Endothelial cell (in vitro differentiated cells): ENCODE data around the gene CEP295NL. TPM values are rescaled to one million over a fixed set of nuclear protein-coding genes. Genes with fewer than 3 reads are reported as not detected.

ENCODE experiments used
- DNase-seq: peaks from one replicate; pipeline ENCODE4 v3.0.0; 2021; ENCODE audit warnings: low spot score
- H3K27ac Mint-ChIP-seq: one replicate; pipeline ENCODE4 v1.8.0; 2021; ENCODE audit warnings: mixed read lengths, inconsistent platforms; ENCODE audit not compliant: unreplicated experiment
- H3K27me3 Mint-ChIP-seq: one replicate; pipeline ENCODE4 v1.8.0; 2021; ENCODE audit warnings: mild to moderate bottlenecking, moderate library complexity, mixed read lengths, inconsistent platforms; ENCODE audit not compliant: unreplicated experiment
- H3K36me3 Mint-ChIP-seq: one replicate; pipeline ENCODE4 v1.8.0; 2021; ENCODE audit warnings: mild to moderate bottlenecking, low read depth, mixed read lengths, inconsistent platforms; ENCODE audit not compliant: unreplicated experiment
- H3K4me1 Mint-ChIP-seq: one replicate; pipeline ENCODE4 v1.8.0; 2021; ENCODE audit warnings: mild to moderate bottlenecking, mixed read lengths, inconsistent platforms; ENCODE audit not compliant: unreplicated experiment
- H3K4me3 Mint-ChIP-seq: one replicate; pipeline ENCODE4 v1.8.0; 2021; ENCODE audit warnings: mild to moderate bottlenecking, mixed read lengths, inconsistent platforms; ENCODE audit not compliant: unreplicated experiment
- H3K9me3 Mint-ChIP-seq: one replicate; pipeline ENCODE4 v1.8.0; 2021; ENCODE audit warnings: mixed read lengths, inconsistent platforms; ENCODE audit not compliant: unreplicated experiment
- CTCF ChIP-seq: fragments of 200-600 bp; sonication (generic); IDR thresholded peaks from one replicate; pipeline ENCODE4 v1.5.0; 2021; ENCODE audit warnings: antibody characterized with exemption; ENCODE audit not compliant: unreplicated experiment
- total RNA-seq: library from RNA; stranded (reverse); fragmentation: NEBNext Ultra II Directional; extraction: Animal tissue kit (Norgen Biotek cat#: 25700); gene quantifications from one replicate; pipeline ENCODE4 v1.2.1, GENCODE V29; 2021; ENCODE audit not compliant: unreplicated experiment

The CEP295NL gene
- total RNA-seq, 1 donor from 2014 or later: 1.4 TPM

GRCh38 chr17:78896834-78897663 lies 6.0 kb downstream of the CEP295NL start:
- Mint-ChIP-seq H3K4me1 (peaks cover 21% of the 10 kb centered on the region), H3K27ac (peak overlapping the region; percentile 18), H3K27me3 (peaks cover 3% of the 10 kb centered on the region), H3K4me3 (no peak overlapping the region), H3K36me3 (peaks cover 5% of the 10 kb centered on the region), H3K9me3 (no peaks in the 10 kb centered on the region)
- no peak for TF ChIP-seq CTCF
- DNase-seq: no peak

- H3K27me3 Mint-ChIP-seq: peaks cover 3% of the 10 kb centered on the region
- TF ChIP-seq CTCF: no peak
- no peak overlapping the region for H3K27ac Mint-ChIP-seq
- peaks cover 24% of the 10 kb centered on the region for H3K4me1 Mint-ChIP-seq
- H3K36me3 Mint-ChIP-seq: peaks cover 5% of the 10 kb centered on the region
- no peak for DNase-seq
- no peak overlapping the region for H3K4me3 Mint-ChIP-seq
- no peaks in the 10 kb centered on the region for H3K9me3 Mint-ChIP-seq
These were observed 6.7 kb downstream of the CEP295NL start for GRCh38 chr17:78896091-78896833.

- Mint-ChIP-seq H3K27ac (no peak overlapping the region), H3K4me1 (peaks cover 24% of the 10 kb centered on the region), H3K9me3 (no peaks in the 10 kb centered on the region), H3K36me3 (peaks cover 5% of the 10 kb centered on the region), H3K27me3 (peaks cover 3% of the 10 kb centered on the region), H3K4me3 (no peak overlapping the region)
- TF ChIP-seq CTCF: no peak
- DNase-seq: no peak
These were observed 7.7 kb downstream of the CEP295NL start for GRCh38 chr17:78895322-78895721.

- no peak overlapping the region for H3K4me3 Mint-ChIP-seq
- peaks cover 5% of the 10 kb centered on the region for H3K36me3 Mint-ChIP-seq
- peaks cover 22% of the 10 kb centered on the region for H3K4me1 Mint-ChIP-seq
- H3K9me3 Mint-ChIP-seq: no peaks in the 10 kb centered on the region
- H3K27me3 Mint-ChIP-seq: peaks cover 3% of the 10 kb centered on the region
- DNase-seq: no peak
- H3K27ac Mint-ChIP-seq: no peak overlapping the region
- TF ChIP-seq CTCF: no peak
These were observed 9.3 kb downstream of the CEP295NL start for GRCh38 chr17:78893684-78894083.

GRCh38 chr17:78892936-78893379 lies 10.0 kb downstream of the CEP295NL start:
- Mint-ChIP-seq H3K4me3 (no peak overlapping the region), H3K4me1 (peaks cover 22% of the 10 kb centered on the region), H3K27me3 (peaks cover 3% of the 10 kb centered on the region), H3K27ac (no peak overlapping the region), H3K9me3 (no peaks in the 10 kb centered on the region), H3K36me3 (peaks cover 5% of the 10 kb centered on the region)
- TF ChIP-seq CTCF: no peak
- DNase-seq: no peak
